Panc1 (cell line): Measurements from ENCODE around the gene BLCAP. TPM values are rescaled to one million over a fixed set of nuclear protein-coding genes. Genes with fewer than 3 reads are reported as not detected.

Experiments used
- ATAC-seq: fragments of 200-7000 bp; cut with Tn5 transposase; 2 replicates; pipeline ENCODE4 v1.9.1; 2020; ENCODE audit warnings: mild to moderate bottlenecking, moderate library complexity
- BruUV-seq: library from RNA; stranded (reverse); fragments of 400-500 nt; replicated peaks from 2 replicates; lab custom pipeline; 2021; lab: Mats Ljungman, UMichigan
- CTCF ChIA-PET: fragments of 300-600 bp; sonication (Branson Sonifier 250); formaldehyde crosslinking; loops from one replicate; lab custom pipeline; 2022; ENCODE audit warnings: antibody characterized with exemption; lab: Charles Lee
- POLR2A ChIA-PET: fragments of 300-600 bp; sonication (Branson Sonifier 250); formaldehyde crosslinking; loops from one replicate; lab custom pipeline; 2022; ENCODE audit warnings: antibody characterized with exemption; lab: Charles Lee
- DNase-seq: peaks from one replicate; pipeline ENCODE4 v3.0.0-alpha.2; 2010; ENCODE audit warnings: low read depth, low spot score
- H3K27ac ChIP-seq: 2 replicates; pipeline ENCODE4 v1.5.1; 2011; ENCODE audit warnings: mild to moderate bottlenecking, low read length, inconsistent platforms
- H3K27me3 ChIP-seq: fragments of 200-500 bp; sonication (Bioruptor generic); 2 replicates; pipeline ENCODE4 v1.6.0; 2014; ENCODE audit warnings: low read length, inconsistent platforms; ENCODE audit not compliant: control insufficient read depth, insufficient read depth
- H3K36me3 ChIP-seq: fragments of 200-500 bp; sonication (Bioruptor generic); 2 replicates; pipeline ENCODE4 v1.5.1; 2014; ENCODE audit warnings: inconsistent platforms, mild to moderate bottlenecking, low read length, moderate library complexity; ENCODE audit not compliant: control insufficient read depth, insufficient read depth
- H3K4me1 ChIP-seq: 2 replicates; pipeline ENCODE4 v1.5.1; 2011; ENCODE audit warnings: inconsistent platforms, mild to moderate bottlenecking, low read length, moderate library complexity; ENCODE audit not compliant: control insufficient read depth, insufficient read depth
- H3K4me3 ChIP-seq, 2 experiments: 2 replicates each; pipeline ENCODE4 v1.5.1; 2011 to 2012; ENCODE audit warnings: low read depth in 2 of 2, low read length in 2 of 2, mild to moderate bottlenecking in 2 of 2, inconsistent platforms in 1 of 2, moderate library complexity in 1 of 2
- H3K9me3 ChIP-seq: fragments of 200-500 bp; sonication (Bioruptor generic); 2 replicates; pipeline ENCODE4 v1.5.1; 2014; ENCODE audit warnings: low read depth, mild to moderate bottlenecking, inconsistent platforms, low read length, moderate library complexity; ENCODE audit not compliant: control insufficient read depth, insufficient read depth
- CTCF ChIP-seq: fragments of 450-650 bp; IDR thresholded peaks from 2 replicates; pipeline ENCODE4 v1.5.1; 2017; ENCODE audit warnings: mild to moderate bottlenecking
- POLR2AphosphoS5 ChIP-seq: IDR thresholded peaks from 2 replicates; pipeline ENCODE4 v1.6.1; 2012; ENCODE audit warnings: mild to moderate bottlenecking, low read depth, low read length, moderate library complexity
- REST ChIP-seq, 2 experiments: IDR thresholded peaks; 2 replicates each; pipeline ENCODE4 v1.6.1; 2011 to 2012; ENCODE audit warnings: low read depth in 2 of 2, control low read depth in 1 of 2, low read length in 1 of 2, mild to moderate bottlenecking in 1 of 2, moderate library complexity in 1 of 2; ENCODE audit not compliant: insufficient read depth in 1 of 2
- SIN3A ChIP-seq: IDR thresholded peaks from 2 replicates; pipeline ENCODE4 v1.6.1; 2012; ENCODE audit warnings: low read depth, mild to moderate bottlenecking, low read length, moderate library complexity, borderline replicate concordance; ENCODE audit not compliant: insufficient read depth
- TCF7L2 ChIP-seq: IDR thresholded peaks from 2 replicates; pipeline ENCODE4 v1.6.1; 2011; ENCODE audit warnings: mild to moderate bottlenecking, low read depth, low read length, inconsistent platforms
- in situ Hi-C: cut with HindIII; loops from 2 replicates; pipeline ENCODE4 v1.10.0; 2016; ENCODE audit warnings: low sequenced_read_pairs, low pct_unique_long_range_greater_than_20kb
- intact Hi-C: fragments of 100-400 bp; cut with micrococcal nuclease; formaldehyde crosslinking; loops from one replicate; pipeline ENCODE4 v1.10.0; 2022; ENCODE audit not compliant: unreplicated experiment
- total RNA-seq: library from RNA; stranded (reverse); gene quantifications from one replicate; pipeline ENCODE4 v1.2.1, GENCODE V29; 2021; ENCODE audit not compliant: unreplicated experiment

Gene BLCAP
- total RNA-seq, 1 experiment from 2014 or later: 50.1 TPM

DNA sequence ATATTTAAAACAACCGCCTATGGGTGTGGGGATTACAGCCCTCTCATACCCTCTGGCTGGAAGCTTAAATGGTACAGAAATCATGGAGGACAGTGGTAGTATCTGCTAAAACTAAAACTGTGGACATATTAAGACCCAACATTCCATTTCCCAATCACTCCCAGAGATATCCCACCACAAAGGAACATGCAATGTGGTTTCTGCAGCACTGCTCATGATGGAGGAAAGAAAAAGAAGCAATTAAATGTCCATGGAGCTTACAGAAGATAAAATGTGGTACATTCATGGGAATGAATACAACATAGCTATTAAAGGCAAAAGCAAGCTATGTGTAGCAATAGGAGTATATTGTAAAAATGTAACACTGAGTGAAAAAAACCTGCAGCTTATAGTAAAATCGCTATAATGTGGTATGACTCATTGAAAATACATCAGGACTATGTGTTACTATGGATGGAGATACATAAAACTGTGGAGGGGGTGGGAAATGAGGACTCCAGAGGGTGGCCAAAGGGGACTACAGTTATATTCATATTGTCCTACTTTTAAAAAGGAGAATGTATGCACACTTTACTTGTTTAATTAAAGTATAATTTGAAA lies 29.5 kb downstream of the BLCAP start:
- H3K9me3 ChIP-seq: no peaks in the 10 kb centered on the region
- intact Hi-C loops (no loop called here), in situ Hi-C loops (no loop called here)
- H3K4me1 ChIP-seq: no peaks in the 10 kb centered on the region
- no peak for ATAC-seq
- no peaks in the 10 kb centered on the region for H3K27me3 ChIP-seq
- no peaks in the 10 kb centered on the region for H3K36me3 ChIP-seq
- ChIA-PET POLR2A (interaction anchor here (0.6 to 0.7 kb wide), 2 partner anchors 39 to 152 kb away, joined by 6 to 8 read pairs; partner anchors contain the start of gene SRC), CTCF (no interaction called here)
- H3K4me3 ChIP-seq: no peak overlapping the region
- no peak overlapping the region for H3K27ac ChIP-seq
- BruUV-seq: no TSS peak
- no peak for DNase-seq
- no peak for TF ChIP-seq POLR2AphosphoS5
- TF ChIP-seq SIN3A: no peak
- no peak for TF ChIP-seq CTCF
- TF ChIP-seq REST (IDR thresholded peaks at IDR 0.05; ENCODE audit: insufficient read depth in 1 of 2, low read depth in 2 of 2, low read length in 1 of 2): no peak
- TF ChIP-seq TCF7L2: no peak

- TF ChIP-seq TCF7L2 (no peak), REST (IDR thresholded peaks at IDR 0.05; ENCODE audit: insufficient read depth in 1 of 2, low read depth in 2 of 2, low read length in 1 of 2) (no peak), POLR2AphosphoS5 (no peak), SIN3A (no peak), CTCF (no peak)
- Histone ChIP-seq H3K27ac (no peak overlapping the region), H3K4me1 (no peaks in the 10 kb centered on the region), H3K27me3 (no peaks in the 10 kb centered on the region), H3K36me3 (no peaks in the 10 kb centered on the region), H3K4me3 (no peak overlapping the region), H3K9me3 (no peaks in the 10 kb centered on the region)
- ChIA-PET POLR2A (no interaction called here), CTCF (no interaction called here)
- intact Hi-C loops (no loop called here), in situ Hi-C loops (no loop called here)
- no TSS peak for BruUV-seq
- no peak for DNase-seq
- ATAC-seq: no peak
These were observed 32.9 kb downstream of the BLCAP start for GRCh38 chr20:37494796-37495195.
